ENCODE data around the gene MAP2K3. TPM values are rescaled to one million over a fixed set of nuclear protein-coding genes. Genes with fewer than 3 reads are reported as not detected.
"Not testable (repeated sequence)": the region's sequence is repeated elsewhere in the genome, so short reads cannot be mapped to it uniquely, and the experiment has no call there.

Gene MAP2K3
- total RNA-seq, 1 donor from 2014 or later: 74.0 TPM

DNA sequence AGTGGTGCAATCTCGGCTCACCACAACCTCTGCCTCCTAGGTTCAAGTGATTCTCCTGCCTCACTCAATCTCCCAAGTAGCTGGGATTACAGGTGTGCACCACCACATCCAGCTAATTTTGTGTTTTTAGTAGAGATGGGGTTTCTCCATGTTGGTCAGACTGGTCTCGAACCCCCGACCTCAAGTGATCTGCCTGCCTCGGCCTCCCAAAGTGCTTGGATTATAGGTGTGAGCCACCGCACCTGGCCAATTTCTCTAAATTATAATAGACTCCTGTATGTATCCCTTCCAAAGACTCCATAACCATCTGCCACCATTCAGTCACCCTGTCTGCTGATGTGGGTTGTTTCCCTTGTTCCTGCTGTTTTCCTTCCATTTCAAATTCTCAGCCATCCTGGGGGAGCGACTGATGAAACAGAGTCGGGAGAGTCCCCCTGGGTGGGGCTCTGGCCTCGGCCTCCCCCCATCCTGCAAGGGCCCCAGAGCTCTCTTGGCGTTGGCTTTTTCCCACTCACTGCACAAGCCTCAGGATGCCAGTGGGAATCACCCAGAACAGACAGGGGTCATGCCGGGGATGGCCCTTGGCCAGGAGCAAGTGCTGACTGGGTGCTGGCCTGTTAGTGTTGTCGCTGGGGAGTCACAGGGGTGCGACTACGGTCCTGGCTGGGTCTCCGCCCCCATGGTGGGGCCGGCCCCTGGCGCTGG lies 25.7 kb downstream of the MAP2K3 start:
- not testable (repeated sequence) for DNase-seq (ENCODE audit: low spot score)

DNA sequence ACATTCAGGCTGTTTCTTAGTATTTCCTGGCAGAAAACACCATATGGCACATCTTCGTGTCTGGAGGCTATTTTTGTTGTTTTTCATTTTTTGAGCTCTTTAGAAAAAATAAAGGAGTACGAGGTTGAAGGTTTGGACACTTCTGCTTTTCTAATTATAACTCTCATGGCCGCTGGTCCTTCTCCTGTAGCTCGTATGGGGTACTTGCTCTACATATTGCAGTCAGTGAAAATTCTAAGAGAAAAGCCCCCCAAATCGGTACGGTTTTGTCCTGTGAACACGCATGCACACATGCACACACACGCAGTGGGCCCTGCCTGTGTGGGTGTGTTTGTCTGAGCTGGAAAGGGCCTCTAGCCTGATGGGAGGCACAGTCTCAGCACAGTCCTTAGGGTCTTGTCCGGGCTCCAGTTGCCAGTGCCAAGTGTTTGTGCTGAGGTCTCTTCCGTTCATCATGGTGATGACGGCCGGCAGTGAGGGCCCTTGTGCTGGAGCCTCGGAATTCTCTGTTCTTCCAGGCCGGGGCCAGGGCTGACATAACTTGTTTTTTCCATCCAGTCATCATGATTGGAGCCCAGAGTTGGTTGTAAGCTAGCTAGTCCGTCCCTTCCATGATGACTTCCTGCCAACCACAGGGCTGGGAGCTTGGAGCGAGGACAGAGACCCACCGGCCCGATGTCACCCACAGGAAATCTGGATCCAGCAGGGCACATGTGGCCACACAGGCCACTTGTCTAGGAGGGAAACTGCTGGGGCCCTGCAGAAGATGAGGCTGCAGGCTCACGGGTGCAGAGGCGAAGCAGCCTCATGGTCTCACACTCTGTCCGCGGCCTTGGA lies 26.5 kb downstream of the MAP2K3 start:
- DNase-seq (ENCODE audit: low spot score): not testable (repeated sequence)

DNA sequence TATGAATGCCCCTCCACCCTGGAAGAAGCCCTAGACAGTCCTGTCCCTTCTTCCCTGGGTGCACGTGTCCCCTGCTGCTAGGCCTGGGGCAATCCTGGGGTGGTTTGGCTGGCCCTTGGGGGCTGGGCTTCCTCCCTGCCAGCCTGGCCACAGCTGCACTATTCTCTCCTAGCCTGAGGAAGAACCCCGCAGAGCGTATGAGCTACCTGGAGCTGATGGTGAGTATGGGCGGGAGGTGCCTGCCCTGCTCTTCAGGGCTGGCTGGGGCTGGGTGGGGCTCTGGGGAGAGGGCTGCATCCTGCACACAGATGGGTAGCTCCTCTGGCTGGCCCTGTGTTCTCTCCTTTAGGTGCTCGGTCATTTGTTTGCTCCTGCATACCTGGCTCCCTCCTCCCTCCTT lies 28.8 kb downstream of the MAP2K3 start:
- DNase-seq (ENCODE audit: low spot score): no peak

DNA sequence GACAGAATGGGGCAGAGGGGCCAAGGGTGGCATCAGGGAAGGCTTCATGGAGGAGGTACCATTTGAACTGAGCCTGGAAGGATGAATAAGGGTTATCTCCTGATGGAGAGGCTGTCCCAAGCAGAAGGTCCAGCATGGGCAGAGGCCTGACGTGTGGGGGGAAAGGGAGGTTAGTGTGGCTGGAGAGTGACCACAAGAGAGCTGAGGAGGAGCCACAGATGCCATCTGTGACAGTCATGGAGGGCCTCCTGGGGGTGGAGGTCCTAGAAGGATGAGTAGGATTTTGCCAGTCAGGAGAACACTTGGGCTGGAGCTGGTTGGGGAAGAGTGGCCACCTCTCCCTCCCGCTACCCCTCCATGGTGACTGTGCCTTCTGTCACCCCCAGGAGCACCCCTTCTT lies 29.2 kb downstream of the MAP2K3 start:
- not testable (repeated sequence) for DNase-seq (ENCODE audit: low spot score)

DNA sequence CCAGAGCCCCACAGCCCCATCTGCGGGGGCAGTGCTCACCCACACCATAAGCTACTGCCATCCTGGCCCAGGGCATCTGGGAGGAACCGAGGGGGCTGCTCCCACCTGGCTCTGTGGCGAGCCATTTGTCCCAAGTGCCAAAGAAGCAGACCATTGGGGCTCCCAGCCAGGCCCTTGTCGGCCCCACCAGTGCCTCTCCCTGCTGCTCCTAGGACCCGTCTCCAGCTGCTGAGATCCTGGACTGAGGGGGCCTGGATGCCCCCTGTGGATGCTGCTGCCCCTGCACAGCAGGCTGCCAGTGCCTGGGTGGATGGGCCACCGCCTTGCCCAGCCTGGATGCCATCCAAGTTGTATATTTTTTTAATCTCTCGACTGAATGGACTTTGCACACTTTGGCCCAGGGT lies 29.8 kb downstream of the MAP2K3 start:
- not testable (repeated sequence) for DNase-seq (ENCODE audit: low spot score)

DNA sequence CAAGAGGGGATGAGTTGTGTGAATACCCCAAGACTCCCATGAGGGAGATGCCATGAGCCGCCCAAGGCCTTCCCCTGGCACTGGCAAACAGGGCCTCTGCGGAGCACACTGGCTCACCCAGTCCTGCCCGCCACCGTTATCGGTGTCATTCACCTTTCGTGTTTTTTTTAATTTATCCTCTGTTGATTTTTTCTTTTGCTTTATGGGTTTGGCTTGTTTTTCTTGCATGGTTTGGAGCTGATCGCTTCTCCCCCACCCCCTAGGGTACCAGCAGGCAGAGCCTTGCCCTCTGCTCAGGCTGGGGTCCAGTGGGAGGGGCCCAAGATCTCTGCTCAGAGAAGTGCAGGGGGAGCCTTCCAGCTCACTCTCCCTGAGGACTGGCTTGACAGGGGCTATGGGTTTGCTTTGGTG lies 30.2 kb downstream of the MAP2K3 start:
- DNase-seq (ENCODE audit: low spot score): not testable (repeated sequence)

DNA sequence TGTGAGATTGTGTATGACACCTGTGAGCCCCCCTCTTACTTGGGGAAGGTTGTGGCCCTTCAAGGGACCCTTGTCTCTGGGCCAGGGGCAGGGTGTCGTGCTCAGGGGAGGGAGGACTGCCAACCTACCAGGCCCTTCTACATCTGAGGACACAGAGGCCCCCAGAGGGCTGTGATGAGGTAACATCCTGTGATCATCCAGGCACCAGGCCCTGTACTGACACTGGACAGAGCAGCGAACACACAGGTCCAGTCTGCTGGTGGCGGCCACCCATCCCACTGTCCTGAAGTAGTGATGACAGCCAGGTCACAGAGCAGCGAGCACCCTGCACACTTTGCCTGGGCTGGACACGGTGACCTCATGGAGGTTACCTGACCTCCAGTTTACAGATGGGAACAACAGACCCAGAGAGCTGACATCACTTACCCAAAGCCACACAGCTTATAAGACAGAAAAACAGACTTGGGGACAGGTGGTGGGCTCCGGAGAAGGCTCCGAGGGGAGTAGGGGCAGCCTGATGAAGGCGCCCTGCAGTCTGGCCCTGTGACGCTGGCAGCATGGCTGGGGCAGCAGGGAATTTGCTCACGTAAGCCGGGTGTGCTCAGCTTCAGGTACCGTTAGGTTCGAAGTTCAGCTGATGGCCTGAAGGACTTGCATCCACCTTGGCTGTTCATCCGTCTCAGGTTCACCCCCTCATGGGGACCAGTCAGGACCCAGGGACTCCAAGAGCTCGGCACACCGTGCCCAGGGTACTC lies 30.9 kb downstream of the MAP2K3 start:
- DNase-seq (ENCODE audit: low spot score): not testable (repeated sequence)

DNA sequence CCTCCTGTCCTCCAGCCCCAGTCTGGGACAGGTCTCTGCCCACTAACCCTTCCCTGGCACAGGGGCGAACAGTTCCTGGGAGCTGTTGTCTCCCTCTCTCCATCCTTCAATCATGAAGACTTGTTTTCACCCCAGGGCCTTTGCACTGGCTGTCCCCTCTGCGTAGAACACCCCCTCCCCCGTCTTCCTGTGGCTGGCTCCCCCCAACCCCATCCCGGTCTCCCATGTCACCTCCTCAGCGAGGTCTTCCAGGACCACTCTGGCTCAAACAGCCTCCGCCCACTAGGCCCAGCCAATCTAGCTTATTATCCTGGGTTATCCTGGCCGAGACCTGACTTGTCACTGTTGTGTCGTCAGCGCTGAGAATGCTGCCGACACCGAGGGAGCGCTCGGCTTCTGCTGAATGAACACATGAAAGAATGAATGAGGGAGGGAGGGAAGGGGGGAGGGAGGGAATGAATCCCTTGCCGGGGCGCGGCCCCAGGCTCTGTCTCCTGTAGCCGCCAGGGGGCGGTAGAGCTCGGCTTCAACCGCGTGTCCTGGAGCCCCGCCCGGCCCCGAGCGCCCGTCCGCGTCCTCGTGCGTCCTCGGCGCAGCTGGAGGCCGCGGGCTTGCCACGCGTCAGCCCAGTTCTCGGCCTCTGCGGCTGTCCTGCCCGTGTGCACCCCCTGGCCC lies 31.8 kb downstream of the MAP2K3 start:
- not testable (repeated sequence) for DNase-seq (ENCODE audit: low spot score)

DNA sequence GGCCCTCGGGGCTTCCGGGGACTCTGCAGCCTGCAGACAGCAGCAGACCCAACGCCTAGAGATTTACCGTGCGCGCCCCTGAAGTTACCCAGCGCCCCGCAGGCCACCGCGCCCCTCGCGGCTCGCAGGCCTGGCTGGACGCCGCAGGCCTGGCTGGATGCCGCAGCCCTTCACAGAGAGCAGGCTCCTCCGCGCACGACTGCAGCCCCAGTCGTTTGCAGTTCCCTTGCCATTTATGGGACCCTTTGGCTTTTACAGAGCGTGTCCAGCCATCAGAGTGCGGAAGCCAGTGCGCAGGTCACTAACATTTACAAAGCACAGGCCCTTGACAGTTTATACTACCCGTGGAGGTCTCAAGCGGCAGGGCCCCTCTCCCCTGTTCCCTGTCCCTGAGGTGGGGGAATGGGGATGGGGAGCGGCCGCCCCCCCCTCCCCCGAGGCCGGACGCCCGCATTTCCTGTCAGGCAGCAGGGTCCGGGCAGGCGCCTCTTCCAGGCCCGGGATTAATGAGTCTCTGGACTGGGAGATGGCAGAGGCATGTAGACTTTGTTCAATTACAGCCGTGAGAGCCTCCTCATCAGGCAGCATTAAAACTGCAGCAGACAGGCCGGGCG lies 32.5 kb downstream of the MAP2K3 start:
- DNase-seq (ENCODE audit: low spot score): not testable (repeated sequence)

DNA sequence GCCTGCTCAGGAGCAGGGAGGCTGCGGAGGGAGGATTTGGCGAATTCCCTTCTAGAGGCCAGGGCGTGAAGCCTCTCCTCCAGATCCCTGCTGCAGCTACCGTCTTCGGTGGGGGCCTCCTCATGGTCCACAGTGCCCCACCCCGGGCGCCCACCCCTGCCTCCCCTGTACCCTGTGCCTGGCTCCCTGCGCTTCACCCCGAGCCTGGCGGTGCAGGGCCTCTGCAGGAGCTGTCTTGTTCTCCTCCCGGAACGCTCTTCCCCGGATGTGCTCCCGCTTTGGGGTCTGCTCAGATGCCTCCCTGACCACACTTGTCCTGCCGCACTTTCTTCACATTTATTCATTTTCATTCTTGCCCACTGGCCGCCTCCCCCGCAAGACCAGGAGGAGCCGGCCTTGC lies 33.3 kb downstream of the MAP2K3 start:
- not testable (repeated sequence) for DNase-seq (ENCODE audit: low spot score)

DNA sequence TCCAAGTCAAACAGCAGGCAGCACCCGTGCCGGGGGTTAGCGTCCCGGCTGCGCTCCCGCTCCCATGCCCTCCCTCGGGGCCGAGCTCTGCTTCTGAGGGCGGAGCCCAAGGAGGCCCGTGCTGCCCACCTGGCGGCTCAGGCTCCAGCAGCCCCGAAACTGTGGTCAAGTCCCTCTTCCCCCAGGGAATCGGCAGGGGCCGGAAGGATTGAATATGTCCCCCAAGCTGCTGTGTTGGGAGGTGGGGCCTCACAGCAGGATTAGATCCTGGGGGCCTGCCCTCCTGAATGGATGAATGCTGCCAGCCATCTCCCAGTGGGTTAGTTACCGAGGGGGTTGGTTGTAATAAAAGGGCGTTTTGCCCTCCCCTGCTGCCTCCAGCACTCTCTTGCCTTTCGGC lies 33.9 kb downstream of the MAP2K3 start:
- no peak for DNase-seq (ENCODE audit: low spot score)

DNA sequence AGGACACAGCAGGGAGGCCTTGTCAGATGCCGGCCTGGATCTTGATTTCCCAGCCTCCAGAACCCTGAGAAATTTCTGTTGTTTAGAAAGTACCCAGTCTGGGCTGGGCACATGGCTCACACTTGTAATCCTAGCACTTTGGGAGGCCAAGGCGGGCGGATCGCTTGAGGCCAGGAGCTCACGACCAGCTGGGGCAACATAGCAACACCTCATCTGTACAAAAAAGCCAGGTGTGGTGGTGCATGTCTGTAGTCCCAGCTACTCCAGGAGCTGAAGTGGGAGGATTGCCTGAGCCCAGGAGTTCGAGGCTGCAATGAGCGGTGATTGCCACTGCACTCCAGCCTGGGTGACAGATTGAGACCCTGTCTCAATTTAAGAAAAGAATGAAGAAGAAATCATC lies 34.3 kb downstream of the MAP2K3 start:
- not testable (repeated sequence) for DNase-seq (ENCODE audit: low spot score)

DNA sequence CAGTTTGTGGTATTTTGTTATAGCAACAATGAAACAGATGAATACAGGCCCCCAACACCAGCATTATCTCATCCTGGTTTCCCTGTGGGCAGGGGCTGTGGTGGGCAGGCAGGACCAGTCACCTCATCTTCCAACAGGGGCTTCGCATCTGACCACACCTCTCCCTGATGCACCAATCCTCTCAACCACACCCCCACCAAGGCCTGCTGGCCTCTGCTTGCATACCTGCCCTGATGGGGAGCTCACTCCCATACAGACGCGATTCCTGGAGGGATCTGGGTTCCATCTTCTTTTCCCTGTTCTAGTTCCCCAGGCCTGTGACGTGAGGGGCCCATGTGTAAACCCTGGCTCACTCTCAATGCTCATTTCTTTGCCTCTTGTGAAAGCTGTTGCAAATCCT lies 34.7 kb downstream of the MAP2K3 start:
- DNase-seq (ENCODE audit: low spot score): not testable (repeated sequence)

DNA sequence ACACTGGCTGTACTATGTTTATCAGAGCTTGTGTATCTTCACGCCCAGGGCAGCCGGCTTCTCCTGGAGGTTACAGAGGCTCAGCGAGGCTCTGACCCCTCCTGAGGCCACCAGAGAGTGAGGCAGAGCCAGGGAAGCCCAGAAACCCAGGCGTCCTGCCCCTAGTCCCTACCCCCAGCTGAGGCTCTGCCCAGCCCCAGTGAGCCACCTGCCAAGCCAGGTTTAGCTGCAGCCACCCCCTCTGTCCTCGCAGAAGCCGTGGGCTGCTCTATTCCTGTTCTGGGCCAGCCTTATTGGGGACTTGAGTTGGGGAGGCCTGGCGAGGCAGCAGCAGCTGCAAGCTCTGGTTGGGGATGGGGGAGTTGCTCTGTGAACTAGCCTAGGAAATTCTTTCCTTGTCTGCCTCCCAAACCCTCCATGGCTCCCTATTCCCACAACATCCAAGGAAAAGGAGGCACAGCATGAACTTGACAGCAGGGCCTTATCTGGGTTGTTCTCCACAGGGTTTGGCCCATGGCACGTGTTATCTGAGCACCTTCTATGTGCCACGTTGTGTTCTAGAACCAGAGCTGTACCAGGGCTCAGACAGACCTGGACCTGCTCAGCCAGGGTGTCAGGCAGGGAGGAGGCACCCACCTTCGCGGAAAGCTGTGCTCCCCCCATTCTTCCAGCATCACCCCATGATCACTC lies 35.3 kb downstream of the MAP2K3 start:
- DNase-seq (ENCODE audit: low spot score): not testable (repeated sequence)

DNA sequence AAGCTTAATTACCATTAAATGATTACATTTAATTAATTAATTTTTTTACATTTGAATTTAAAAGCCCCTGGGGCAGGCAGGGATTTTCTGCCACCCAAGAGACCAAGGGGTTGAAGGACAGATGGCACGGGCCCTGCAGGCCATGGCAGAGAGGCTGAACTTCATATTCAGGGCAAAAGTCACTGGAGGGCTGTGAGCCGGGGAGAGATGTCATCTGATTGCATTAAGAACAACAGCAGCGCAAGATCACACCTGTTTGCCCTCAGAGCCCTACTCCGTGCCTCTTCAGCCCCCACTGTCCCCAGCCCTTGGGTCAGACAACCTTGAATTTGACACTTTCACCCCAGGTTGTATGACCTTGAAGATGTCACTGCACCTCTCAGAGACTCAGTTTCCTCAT lies 35.9 kb downstream of the MAP2K3 start:
- DNase-seq (ENCODE audit: low spot score): not testable (repeated sequence)

DNA sequence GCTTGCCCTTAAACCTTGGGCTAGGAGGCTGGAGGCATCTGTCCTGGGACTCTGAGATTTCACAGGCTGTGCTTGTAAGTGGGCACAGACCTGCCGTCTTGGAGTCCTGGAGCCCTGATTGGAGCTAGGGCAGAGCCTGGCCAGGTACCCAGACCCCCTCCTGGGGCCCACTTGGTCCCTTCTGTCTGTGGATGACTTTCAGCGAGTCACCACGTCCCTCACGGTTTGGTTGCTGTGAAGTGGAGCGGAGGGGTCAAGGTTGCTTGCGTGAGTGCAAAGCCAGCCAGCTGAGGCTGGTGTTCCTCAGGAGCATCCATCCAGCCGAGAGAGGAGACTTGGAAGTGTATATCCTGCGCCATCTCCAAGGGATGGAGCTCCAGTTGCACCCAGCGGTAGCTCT lies 36.5 kb downstream of the MAP2K3 start:
- not testable (repeated sequence) for DNase-seq (ENCODE audit: low spot score)

DNA sequence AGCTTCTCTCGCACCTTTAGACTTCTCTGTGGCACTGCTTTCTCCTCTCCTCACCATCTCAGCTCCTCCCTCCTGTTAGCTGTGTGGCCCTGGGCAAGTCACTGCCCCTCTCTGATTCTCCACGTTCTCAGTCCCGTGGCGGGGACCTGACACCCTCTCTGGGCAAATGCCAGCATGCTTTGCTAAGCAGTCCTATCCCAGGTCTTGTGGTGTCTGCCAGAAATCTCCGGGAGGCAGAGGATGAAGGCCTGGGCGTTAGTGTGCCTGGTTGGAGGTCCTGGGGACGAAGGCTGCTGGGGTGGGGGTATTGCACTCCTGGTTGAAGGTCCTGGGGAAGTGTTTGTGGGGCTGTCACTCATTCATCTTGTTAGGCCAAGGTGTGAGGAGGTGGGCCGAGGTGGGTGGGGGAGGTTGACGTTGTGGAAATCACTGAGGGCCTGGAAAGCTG lies 37.3 kb downstream of the MAP2K3 start:
- DNase-seq (ENCODE audit: low spot score): not testable (repeated sequence)

DNA sequence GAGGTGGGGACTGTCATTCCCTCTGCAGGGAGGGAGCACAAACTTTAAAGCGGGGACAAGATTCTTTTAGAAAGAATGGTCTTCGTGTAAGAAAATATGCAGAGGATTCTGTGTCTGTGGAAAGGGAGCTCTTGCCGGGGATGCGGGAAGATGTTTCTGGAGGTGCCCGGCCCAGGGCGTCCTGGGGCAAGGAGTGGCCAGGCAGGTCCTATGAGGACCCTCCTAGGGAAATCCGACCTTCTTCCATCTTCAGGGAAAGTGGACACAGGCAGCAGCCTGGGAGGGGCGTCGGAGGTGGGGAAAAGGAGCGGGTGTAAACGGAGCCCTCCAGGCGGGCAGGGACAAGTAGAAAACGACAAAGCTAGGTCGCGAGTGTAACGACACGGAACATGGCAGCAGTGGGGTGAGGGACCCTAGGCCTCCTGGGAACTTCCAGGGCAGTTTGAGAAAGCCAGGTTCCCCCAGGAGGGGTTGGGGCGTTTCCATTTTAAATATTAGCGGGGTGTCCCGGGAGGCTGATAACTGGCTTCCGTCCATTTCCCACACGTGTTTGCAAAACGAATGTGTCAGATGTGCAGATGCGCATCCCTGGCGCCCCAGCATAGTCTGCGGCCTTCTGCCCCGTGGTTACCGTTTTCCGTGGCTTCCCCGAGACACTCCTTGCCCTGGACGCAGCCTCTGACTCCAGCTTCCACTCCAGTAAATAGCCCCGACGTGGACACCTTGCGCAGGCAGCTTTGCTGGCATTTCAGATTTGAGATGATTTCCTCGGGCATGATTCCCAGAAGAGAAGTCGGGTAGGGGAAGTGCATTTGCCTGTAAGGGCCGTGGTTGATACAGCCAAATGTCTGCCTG lies 39.0 kb downstream of the MAP2K3 start:
- DNase-seq (ENCODE audit: low spot score): not testable (repeated sequence)

DNA sequence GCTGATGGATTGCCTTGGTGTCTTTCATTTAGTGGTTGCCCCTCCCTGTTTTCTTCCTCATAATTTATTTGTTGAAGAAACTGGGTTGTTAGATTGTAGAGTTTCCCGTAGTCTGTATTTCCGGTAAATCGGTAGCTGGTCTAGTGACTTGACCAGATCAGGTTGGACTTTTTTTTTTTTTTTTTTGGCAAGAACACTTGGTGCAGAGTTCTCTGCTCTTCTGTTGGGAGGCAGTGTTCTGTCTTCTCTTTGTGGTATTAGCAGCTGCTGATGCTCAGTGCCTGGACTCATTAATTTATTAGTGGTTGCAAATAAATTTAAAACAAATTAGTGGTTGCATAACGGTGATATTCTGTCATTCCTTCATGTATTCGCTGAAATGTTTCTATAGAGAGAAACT lies 40.2 kb downstream of the MAP2K3 start:
- DNase-seq (ENCODE audit: low spot score): not testable (repeated sequence)

DNA sequence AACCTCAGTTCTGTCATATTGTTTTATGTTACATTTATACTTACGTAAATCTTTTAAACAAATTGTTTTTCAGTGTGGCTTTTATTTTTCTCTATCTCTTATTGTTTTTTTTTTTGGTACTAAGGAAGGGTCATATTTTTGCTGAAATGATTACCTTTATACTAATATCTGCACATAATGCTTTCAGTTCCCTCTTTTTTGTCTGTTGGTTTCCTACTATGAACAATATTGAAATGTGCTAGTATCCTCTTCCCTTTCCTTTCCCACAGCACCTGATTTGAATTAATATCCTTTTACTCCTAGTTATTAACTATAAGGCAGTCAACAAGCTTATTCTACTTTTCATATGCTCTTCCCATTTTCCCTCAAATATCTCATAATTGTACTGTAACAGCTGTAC lies 43.4 kb downstream of the MAP2K3 start:
- not testable (repeated sequence) for DNase-seq (ENCODE audit: low spot score)
